HG02759 (cell line): ENCODE data around the gene AXDND1.
A peak's percentile ranks its signal among the peaks of the same experiment; 100 is the strongest.
"Not testable (repeated sequence)": the region's sequence is repeated elsewhere in the genome, so short reads cannot be mapped to it uniquely, and the experiment has no call there.

Experiments used
- ATAC-seq: cut with Tn5 transposase; IDR thresholded peaks from one replicate; pipeline ENCODE4 v1.9.1; 2021; ENCODE audit warnings: mild to moderate bottlenecking, moderate library complexity; ENCODE audit not compliant: unreplicated experiment

Gene AXDND1

DNA sequence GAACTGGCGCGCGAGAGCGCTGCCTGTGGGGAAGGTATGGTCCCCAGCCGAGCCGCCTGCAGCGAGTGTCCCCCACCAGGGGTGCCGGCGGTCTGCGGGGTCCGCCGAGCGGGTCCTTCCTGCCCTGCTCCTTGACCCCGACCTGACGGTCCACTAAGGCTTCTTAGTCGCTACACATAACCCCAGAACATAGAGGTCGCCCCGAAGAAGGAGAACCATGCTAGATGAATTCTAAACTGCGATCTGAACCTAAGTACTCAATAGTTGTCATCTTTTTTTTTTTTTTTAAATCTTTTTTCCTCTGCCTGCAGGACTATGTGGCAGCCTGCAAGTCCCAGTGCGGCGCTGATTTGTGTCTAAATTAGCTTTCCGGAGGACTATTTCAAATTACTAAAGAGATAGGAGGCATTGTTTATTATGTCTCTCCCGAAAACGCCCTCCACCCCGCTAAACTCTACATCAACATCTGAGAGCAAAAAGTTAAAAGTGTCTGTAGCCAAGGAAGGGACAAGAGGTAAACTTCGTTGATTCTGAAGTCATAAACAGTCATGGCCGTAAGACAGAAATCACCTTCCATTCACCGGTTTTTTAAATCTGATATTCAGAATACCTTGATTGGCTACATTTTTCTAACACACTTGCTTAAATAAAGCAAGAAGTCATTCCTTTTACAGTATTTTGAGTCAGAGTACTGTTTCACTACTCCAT, 476 bp downstream of the AXDND1 start:
- peak; percentile 35 for ATAC-seq

DNA sequence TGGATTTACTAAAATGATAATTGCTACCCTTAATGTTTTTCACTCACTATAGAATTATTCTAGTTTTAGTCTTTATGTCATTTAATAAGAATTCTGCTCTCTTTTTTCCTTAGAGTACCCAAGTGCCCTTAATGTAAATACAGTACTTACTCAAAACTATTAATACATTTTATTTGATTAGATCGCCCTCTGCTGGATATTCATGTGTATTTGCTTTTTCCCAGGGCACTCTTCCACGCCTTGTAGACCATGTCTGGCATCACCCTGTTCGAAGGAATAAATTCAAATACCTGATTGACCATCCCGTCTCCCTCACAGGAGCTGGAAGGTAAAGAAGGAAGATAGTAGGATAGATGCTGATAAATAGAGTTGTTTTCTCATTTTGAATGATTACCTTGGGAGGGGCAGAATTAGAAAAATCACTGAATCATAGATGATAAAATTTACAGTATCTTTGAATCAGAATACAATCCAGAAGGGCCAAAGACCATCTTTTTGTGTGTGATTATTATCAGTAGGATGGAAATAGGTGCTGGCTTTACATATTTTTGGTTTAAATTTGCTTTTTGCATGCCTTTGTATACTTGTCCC, 4.1 kb downstream of the AXDND1 start:
- peak; percentile 24 for ATAC-seq

DNA sequence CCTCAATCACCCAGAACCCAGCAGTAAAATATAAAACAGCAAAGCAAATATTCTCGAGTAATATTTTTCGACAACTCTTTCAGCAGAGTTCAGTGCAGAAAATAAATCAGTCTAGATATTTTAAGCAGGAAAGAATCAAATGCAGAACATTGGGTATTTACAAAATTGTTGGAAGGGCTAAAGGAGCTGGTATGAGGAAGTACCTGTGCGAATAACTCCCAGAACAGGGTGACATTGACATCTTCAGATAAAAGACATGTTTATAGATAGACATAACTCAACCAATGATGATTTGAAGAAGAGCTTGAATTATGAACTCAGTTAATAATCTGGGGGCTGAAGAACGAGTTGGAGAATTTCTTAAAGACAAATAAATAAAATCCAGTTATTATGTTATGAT, 6.4 kb downstream of the AXDND1 start:
- no peak for ATAC-seq

DNA sequence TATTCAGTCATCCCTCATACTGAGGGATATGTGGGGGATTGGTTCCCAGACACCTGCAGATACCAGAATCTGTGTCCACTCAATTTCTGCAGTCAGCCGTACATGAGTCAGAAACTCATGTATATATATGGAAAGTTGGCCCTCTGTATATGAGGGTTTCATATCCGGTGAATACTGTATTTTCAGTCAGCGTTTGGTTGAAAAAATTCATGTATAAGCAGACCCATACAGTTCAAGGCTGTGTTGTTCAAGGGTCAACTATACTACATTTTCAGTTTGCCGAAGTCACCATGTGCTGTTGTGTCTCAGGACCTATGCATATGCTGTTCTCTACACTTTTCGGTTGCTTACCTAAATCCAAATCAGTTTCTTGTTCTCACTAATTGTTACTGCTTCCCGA, 10.5 kb downstream of the AXDND1 start:
- no peak for ATAC-seq

DNA sequence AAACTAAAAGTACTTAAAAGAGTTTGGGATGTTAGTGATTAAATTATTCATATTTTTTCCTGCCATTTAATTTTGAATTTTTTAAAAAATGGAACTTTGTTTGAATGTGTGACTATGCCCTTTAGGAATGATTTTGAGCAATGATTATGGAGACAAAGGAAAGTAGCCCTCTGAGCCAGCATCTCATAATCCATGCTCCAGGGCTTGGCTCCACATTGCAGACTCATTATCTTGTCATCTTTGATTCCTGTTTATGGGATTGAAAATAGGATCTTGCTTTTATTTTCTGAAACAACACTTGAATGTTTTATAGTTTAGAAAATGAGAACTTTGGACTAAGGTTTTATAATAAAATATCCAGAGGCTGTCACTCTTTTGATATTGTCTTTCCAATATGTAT, 14.5 kb downstream of the AXDND1 start:
- no peak for ATAC-seq

DNA sequence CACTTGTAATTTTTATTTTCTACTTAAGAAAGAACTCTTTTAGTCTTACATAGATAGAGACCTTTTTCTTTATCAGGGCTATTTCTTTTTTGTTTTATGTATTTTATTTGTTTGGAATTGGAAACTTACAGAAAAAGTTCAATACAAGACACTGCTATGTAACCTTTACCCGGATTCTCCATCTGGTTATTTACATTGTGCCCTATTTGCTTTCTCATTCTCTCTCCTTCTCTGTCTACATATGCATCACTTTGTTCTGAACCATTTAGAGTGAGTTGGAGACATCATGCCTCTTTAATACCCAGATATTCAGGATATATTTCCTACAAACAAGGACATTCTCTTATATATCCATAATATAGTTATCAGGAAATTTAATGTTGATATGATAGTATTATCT, 18.3 kb downstream of the AXDND1 start:
- no peak for ATAC-seq

DNA sequence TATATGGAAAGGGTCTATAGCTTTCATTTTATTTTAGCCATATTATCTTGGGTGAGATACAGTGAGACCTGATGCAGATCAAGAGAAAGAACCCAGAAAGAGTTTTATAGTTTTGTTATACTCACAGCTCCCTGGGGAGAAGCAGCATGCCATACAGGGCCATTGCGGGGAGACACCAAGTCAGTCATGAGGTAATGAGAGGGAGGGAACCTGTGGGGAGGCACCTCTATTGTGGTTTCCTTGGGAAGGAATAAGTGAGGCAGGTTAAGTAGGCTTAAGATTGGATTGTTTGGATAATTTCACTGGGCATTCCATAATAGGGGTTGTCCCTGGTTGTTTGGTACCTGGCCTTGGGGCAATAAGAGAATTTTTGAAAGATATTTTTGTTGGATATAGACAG, 19.7 kb downstream of the AXDND1 start:
- no peak for ATAC-seq

DNA sequence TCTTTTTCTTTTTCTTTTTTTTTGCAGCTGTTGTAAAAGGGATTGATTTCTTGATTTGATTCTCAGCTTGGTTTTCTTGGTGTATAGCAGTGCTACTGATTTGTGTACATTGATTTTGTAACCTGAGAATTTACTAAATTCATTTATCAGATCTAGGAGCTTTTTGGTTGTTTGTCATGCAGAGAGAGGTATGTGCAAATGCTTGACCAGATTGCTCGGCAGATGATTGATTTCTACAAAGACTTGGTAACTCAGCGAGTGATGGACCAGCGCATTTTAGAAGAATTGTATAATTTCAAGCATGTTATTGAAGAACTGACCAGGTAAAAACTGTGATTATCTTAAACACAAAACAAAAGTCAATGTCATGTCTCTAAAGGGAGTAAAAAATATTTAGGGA, 27.9 kb downstream of the AXDND1 start:
- ATAC-seq: no peak

DNA sequence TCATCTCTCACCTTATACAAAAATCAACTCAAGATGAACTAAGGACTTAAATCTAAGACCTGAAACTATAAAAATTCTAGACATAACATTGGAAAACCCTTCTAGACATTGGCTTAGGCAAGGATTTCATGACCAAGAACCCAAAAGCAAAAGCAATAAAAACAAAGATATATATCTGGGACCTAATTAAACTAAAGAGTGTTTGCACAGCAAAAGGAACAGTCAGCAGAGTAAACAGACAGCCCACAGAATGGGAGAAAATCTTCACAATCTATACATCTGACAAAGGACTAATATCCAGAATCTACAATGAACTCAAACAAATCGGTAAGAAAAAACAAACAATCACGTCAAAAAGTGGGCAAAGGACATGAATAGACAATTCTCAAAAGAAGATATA, 33.6 kb downstream of the AXDND1 start:
- ATAC-seq: not testable (repeated sequence)

DNA sequence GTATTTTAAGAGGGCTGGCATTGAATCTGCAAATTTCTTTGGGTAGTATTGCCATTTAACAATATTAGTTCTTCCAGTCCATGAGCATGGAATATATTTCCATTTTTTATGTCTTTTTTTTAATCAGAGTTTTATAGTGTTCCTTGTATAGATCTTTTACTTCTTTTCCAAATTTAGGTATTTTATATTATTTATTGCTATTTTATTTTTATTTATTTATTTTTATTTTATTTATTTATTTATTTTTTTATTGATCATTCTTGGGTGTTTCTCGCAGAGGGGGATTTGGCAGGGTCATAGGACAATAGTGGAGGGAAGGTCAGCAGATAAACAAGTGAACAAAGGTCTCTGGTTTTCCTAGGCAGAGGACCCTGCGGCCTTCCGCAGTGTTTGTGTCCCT, 52.0 kb downstream of the AXDND1 start:
- ATAC-seq: not testable (repeated sequence)

DNA sequence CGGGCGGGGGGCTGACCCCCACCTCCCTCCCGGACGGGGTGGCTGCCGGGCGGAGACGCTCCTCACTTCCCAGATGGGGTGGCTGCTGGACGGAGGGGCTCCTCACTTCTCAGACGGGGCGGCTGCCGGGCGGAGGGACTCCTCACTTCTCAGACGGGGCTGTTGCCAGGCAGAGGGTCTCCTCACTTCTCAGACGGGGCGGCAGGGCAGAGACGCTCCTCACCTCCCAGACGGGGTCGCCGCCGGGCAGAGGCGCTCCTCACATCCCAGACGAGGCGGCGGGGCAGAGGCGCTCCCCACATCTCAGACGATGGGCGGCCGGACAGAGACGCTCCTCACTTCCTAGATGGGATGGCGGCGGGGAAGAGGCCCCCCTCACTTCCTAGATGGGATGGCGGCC, 52.9 kb downstream of the AXDND1 start:
- not testable (repeated sequence) for ATAC-seq

DNA sequence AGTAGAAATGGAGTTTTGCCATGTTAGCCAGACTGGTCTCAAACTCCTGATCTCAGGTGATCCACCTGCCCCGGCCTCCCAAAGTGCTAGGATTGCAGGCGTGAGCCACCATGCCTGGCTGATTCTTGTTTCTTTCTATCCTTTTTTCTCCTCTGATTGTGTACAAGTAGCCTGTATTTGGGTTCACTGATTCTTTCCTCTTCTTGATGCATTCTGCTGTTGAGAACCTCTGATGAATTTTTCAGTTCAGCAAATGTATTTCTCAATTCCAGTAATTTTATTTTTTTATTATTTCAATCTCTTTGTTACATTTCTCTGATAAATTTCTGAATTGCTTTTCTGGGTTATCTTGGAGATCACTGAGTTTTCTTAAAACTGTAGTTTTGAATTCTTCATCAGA, 58.8 kb downstream of the AXDND1 start:
- no peak for ATAC-seq

DNA sequence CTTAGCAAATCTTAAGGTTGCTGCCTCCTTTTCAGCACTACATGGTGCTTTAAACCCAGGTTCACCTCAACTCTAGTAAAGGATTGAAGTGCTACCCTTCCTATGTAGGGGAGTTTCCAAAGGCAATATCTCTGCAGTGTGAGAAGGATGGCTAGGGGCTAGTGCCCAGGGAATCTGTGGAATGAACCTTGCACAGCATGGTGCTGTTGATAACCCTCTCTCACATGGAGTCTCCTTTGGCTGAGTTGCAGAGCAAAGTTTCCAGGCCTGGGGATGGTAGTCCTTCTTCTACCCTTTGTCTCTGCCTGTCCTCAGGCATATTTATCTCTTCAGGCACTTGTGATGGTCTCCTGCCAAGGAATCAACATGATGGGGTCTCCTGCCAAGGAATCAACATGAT, 59.4 kb downstream of the AXDND1 start:
- ATAC-seq: no peak

DNA sequence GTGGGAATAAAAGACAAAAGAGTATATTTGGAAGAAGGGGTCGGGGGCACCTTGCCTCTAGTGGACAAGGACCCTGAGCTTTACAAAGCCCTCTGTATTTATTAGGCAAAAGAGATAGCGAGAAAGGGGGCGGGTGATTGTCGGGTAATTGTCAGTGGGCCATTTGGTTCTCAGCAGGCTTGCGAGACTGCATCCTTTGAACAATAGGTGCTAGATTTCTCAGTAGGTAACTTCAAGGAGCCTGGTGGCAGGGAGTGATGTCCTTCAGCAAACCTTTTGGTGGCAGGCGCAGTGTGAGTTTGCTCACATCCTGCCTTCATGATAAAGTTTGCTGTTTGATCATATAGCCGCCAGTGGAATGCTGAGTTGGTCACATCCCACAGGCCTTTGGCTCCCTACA, 71.4 kb downstream of the AXDND1 start:
- ATAC-seq: no peak

DNA sequence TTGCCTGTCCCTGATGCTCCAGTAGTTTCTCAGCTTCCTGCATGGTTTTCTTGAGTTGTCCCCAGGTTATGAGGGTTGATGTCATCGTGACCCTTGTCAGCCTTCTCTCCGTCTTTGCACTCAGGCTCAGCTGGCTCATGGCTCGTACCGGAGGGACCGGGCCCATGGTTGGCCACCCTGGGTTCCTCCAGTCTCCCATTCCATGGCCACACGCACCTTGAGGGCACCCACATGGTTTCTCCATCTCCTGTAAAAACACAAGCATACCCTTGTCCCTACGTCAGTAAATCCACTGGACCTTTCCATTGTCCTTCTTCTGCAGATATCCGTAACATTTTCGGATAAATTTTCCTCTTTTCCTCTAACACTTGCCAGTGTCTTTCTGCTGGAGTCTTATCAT, 73.9 kb downstream of the AXDND1 start:
- not testable (repeated sequence) for ATAC-seq

DNA sequence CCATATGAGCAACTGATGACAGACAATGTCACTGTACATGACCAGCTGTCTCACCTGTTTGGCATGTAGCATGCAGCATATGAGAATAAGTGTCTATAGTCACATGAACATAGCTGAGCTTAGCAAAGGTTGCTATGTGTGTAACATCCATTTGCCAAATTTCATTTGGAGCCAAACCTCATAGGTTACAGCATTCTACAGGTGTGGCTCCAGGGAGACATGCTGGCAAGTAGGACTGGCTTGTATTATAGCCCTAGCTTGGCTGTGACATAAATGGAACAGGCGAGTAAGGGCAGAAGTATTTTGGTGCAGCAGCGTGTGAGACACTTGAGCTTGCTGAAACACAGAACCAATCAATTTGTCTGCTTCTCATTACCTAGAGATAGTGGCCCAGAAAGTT, 74.5 kb downstream of the AXDND1 start:
- ATAC-seq: not testable (repeated sequence)

DNA sequence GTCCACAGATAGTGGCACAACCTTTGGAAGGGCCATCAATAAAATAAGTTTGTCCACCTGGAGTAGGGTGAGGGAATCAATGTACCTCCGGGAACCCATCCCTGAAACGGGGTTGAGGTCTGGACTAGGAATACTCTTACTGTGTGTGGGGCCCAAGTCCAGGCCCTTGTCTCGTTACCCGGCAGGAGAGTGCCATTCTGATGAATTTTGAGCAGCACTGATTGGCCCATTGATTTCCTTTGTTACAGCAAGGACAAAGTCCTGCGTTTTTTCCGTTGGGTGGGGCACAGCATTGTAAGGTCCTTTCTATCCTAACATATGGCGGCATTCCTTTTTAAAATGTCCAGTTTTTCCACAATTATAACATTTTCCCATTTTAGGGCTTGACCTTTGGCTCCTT, 75.2 kb downstream of the AXDND1 start:
- ATAC-seq: no peak

DNA sequence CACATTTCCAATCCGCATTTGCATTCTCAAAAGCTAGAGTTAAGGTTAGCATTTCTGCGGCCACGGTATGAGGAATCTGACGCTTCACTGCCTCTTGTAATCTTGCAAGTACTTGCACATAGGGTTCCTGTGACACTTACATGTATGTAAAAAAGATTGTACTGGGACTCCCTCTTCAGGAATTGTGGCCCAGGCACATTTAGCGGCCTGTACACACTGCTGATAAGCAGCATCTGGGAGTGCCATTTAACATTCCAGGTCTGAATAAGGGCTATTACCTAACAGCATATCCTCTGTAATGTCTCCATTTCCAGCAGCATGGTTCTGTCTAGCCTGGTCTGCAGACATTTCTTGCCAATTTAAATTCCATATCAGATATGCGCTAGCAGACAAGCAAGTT, 75.7 kb downstream of the AXDND1 start:
- ATAC-seq: no peak

DNA sequence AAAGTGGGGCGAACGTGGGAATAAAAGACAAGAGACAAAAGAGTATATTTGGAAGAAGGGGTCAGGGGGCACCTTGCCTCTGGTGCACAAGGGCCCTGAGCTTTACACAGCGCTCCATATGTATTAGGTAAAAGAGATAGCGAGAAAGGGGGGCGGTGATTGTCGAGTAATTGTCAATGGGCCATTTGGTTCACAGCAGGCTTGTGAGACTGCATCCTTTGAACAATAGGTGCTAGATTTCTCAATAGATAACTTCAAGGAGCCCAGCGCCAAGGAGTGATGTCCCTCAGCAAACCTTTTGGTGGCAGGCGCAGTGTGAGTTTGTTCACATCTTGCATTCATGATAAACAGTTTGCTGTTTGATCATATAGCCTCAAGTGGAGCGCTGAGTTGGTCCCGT, 77.1 kb downstream of the AXDND1 start:
- not testable (repeated sequence) for ATAC-seq

DNA sequence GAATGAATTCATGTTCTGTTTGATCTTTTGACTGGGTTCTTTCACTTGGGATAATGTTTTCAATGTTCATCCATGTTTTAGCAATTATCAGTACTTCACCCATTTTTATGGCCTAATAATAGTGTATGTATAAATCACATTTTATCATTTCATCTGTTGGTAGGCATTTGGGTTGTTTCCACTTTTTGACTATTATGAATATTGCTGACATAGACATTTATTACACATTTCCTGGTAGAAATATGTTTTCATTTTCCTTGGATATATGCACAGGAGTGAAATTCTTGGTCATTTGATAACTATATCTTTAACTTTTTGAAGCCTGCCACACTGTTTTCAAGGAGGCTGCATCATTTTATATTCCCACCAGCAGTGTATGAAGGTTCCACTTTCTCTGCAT, 79.8 kb downstream of the AXDND1 start:
- no peak for ATAC-seq

DNA sequence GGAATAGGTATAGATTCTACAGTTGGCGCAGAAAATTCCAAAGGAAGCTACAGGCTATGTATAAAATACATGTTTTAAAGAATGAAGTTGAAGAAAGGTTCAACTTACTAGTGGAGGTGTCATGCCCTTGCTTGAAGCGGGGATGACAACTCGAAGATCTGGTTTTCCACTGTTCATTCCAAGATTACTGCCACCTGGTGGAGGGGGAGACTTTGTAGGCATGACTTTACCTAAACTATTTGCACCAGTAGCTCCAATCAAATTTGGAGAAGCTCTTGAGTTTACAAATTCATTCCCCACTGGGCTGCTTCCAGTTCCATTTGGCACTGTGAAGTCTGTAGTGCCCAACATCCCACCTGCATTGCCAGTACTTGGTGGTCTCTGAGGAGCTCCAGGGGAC, 81.7 kb downstream of the AXDND1 start:
- ATAC-seq: no peak

DNA sequence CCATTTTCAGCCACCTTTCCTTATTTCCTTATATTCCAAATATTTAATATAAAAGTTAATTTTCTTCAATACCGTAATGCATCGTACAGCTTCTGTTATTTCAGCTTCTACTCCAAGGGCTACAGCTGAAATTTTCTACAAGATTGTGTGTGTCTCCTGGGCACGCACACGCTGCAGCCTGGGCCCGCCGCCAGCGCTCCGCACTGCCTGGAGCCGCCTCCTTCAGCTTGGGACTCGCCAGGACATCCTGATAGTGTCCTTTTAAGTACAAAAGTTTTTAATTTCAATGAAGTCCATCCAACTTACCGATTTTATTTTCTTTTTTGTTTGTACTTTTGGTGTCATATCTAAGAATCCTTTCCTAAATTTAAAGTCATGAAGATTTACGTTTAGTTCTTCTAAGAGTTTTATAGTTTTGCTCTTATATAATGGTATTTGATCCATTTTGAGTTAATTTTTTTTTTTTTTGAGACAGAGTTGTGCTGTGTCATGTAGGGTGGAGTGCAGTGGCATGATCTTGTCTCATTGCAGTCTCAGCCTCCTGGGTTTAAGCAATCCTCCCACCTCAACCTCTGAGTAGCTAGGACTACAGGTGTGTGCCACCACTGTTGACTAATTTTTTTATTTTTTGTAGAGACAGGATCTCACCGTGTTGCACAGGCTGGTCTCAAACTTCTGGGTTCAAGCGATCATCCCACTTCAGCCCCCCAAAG, 82.8 kb downstream of the AXDND1 start:
- ATAC-seq: no peak
